K562 (cell line): ENCODE data around the gene CAV1. TPM values are rescaled to one million over a fixed set of nuclear protein-coding genes. Genes with fewer than 3 reads are reported as not detected.

Experiments used
- ATAC-seq: fragments of 200-7000 bp; cut with Tn5 transposase; 3 replicates; pipeline ENCODE4 v1.9.1; 2020; ENCODE audit warnings: moderate library complexity
- BruUV-seq: library from RNA; stranded (reverse); fragments of 400-500 nt; replicated peaks from 2 replicates; lab custom pipeline; 2021; lab: Mats Ljungman, UMichigan
- CTCF ChIA-PET: fragments of 300-600 bp; formaldehyde crosslinking; extraction: SDS; loops from one replicate; lab custom pipeline; 2021; ENCODE audit warnings: low intra/inter-chr PET ratio; lab: Yijun Ruan, JAX
- POLR2A ChIA-PET: fragments of 300-600, 350-650 bp; sonication (Branson Sonifier 250); formaldehyde crosslinking; extraction: SDS; loops from one replicate; lab custom pipeline; 2021; ENCODE audit warnings: antibody characterized with exemption, inconsistent platforms; lab: Yijun Ruan, JAX
- DNase-seq, 4 experiments: peaks; one replicate each; pipeline versions ENCODE4 v3.0.0 to v3.0.0-alpha.2; 2011 to 2018; ENCODE audit warnings: low spot score in 3 of 4, mixed read lengths in 3 of 4; ENCODE audit errors: extremely low read depth in 1 of 4
- FAIRE-seq: peaks from 2 replicates; lab custom pipeline; 2011; peaks lifted over from hg19 to GRCh38; lab: Jason Lieb, UNC
- H2AFZ ChIP-seq: 2 replicates; pipeline ENCODE4 v1.6.0; 2011; ENCODE audit warnings: low read depth, low read length, control low read depth, inconsistent platforms
- H3K27ac ChIP-seq: fragments of 200-600 bp; 3 replicates; pipeline ENCODE4 v1.8.0; 2011; ENCODE audit warnings: low read depth, mild to moderate bottlenecking, control low read depth, inconsistent platforms, low read length, moderate library complexity, mixed read lengths; ENCODE audit errors: extremely low read depth
- H3K27me3 ChIP-seq, 2 experiments: fragments of 300-600 bp in 1 of 2; 2 replicates in 1 of 2; 3 replicates in 1 of 2; pipeline versions ENCODE4 v1.6.0 to v1.8.0; 2011; ENCODE audit warnings: inconsistent platforms in 2 of 2, low read length in 2 of 2, mild to moderate bottlenecking in 1 of 2, mixed read lengths in 1 of 2, moderate library complexity in 1 of 2; ENCODE audit not compliant: control insufficient read depth in 2 of 2, insufficient read depth in 2 of 2
- H3K36me3 ChIP-seq: fragments of 300-600 bp; 3 replicates; pipeline ENCODE4 v1.8.0; 2011; ENCODE audit warnings: mild to moderate bottlenecking, low read length, inconsistent platforms; ENCODE audit not compliant: control insufficient read depth, insufficient read depth
- H3K4me1 ChIP-seq, 2 experiments: fragments of 200-600 bp in 1 of 2; replicated peaks in 1 of 2; 2 replicates in 1 of 2; 3 replicates in 1 of 2; pipeline versions ENCODE4 v1.5.1 to v1.8.0; 2011; ENCODE audit warnings: inconsistent platforms in 2 of 2, low read length in 2 of 2, mild to moderate bottlenecking in 1 of 2, mixed read lengths in 1 of 2, moderate library complexity in 1 of 2; ENCODE audit not compliant: control insufficient read depth in 2 of 2, insufficient read depth in 2 of 2
- H3K4me2 ChIP-seq: 2 replicates; pipeline ENCODE4 v1.6.1; 2011; ENCODE audit warnings: low read length, control low read depth, inconsistent platforms, mixed read lengths; ENCODE audit not compliant: insufficient read depth
- H3K4me3 ChIP-seq: fragments of 200-600 bp; sonication (generic), shearing (Covaris generic); 2 replicates; pipeline ENCODE4 v1.5.1; 2016; ENCODE audit warnings: control low read depth, inconsistent platforms
- H3K79me2 ChIP-seq: fragments of 200-600 bp; 3 replicates; pipeline ENCODE4 v1.8.0; 2011; ENCODE audit warnings: low read length, inconsistent platforms; ENCODE audit not compliant: control insufficient read depth, insufficient read depth
- H3K9ac ChIP-seq, 2 experiments: 2 replicates each; pipeline versions ENCODE4 v1.6.0 to v1.6.1; 2011; ENCODE audit warnings: low read depth in 2 of 2, low read length in 2 of 2, control low read depth in 1 of 2, inconsistent platforms in 1 of 2, mild to moderate bottlenecking in 1 of 2, mixed read lengths in 1 of 2; ENCODE audit not compliant: insufficient read depth in 1 of 2
- H3K9me1 ChIP-seq: one replicate; pipeline ENCODE4 v1.6.0; 2011; ENCODE audit warnings: inconsistent platforms, mild to moderate bottlenecking, low read length, moderate library complexity; ENCODE audit not compliant: control insufficient read depth, insufficient read depth
- H3K9me3 ChIP-seq: replicated peaks from 2 replicates; pipeline ENCODE4 v1.5.1; 2011; ENCODE audit warnings: low read depth, low read length, inconsistent platforms; ENCODE audit not compliant: control insufficient read depth, insufficient read depth
- H4K20me1 ChIP-seq: replicated peaks from 2 replicates; pipeline ENCODE4 v1.6.1; 2011; ENCODE audit warnings: low read length, inconsistent platforms, mixed read lengths; ENCODE audit not compliant: control insufficient read depth, insufficient read depth
- GABPB2 ChIP-seq: fragments of 250-450 bp; sonication (Bioruptor Pico); conservative IDR thresholded peaks from 2 replicates; pipeline ENCODE4 v1.5.1; 2021; ENCODE audit warnings: mild to moderate bottlenecking
- MYNN ChIP-seq, 2 experiments: sonication (generic); formaldehyde crosslinking in 1 of 2; IDR thresholded peaks; 2 replicates each; pipeline versions ENCODE4 v1.5.0 to v1.6.1; 2016 to 2020; ENCODE audit warnings: antibody characterized with exemption in 1 of 2, missing genetic modification reagents in 1 of 2
- NEUROD1 ChIP-seq: fragments of 150-350 bp; IDR thresholded peaks from 2 replicates; pipeline ENCODE4 v1.6.1; 2014; ENCODE audit warnings: borderline replicate concordance, low read length, low read depth; ENCODE audit not compliant: partially characterized antibody
- PCBP2 ChIP-seq: fragments of 200-400 bp; formaldehyde crosslinking; IDR thresholded peaks from 2 replicates; pipeline ENCODE4 v1.6.1; 2018; ENCODE audit warnings: low read length, low read depth, mild to moderate bottlenecking, moderate library complexity; ENCODE audit not compliant: poor library complexity, severe bottlenecking
- RBM17 ChIP-seq: fragments of 200-400 bp; formaldehyde crosslinking; IDR thresholded peaks from 2 replicates; pipeline ENCODE4 v1.6.1; 2017; ENCODE audit warnings: low read depth, mild to moderate bottlenecking, low read length, borderline replicate concordance
- SAP30 ChIP-seq: fragments of 200-600 bp; sonication (generic); IDR thresholded peaks from 2 replicates; pipeline ENCODE4 v1.6.1; 2012; ENCODE audit warnings: borderline replicate concordance, low read depth, mild to moderate bottlenecking, moderate library complexity, low read length, control low read depth, inconsistent platforms; ENCODE audit not compliant: insufficient read depth, poor library complexity, severe bottlenecking
- SIRT6 ChIP-seq: IDR thresholded peaks from one replicate; pipeline ENCODE4 v1.6.1; 2012; ENCODE audit warnings: low read depth, mild to moderate bottlenecking, control low read depth, inconsistent platforms, low read length, moderate library complexity
- TARDBP ChIP-seq: fragments of 450-650 bp; IDR thresholded peaks from 2 replicates; pipeline ENCODE4 v1.6.1; 2016
- ZNF57 ChIP-seq: fragments of 450-650 bp; formaldehyde crosslinking; IDR thresholded peaks from 2 replicates; pipeline ENCODE4 v1.4.0; 2020; ENCODE audit warnings: mild to moderate bottlenecking, moderate library complexity
- WGBS: fragments of 100-300 bp; shearing (Covaris generic); methylation state at CpG from one replicate; pipeline ENCODE4 v1.1.6; 2016; ENCODE audit warnings: low coverage, mixed read lengths; ENCODE audit not compliant: insufficient coverage; ENCODE audit errors: missing lambda C conversion rate; 5-methylcytosine and 5-hydroxymethylcytosine counted together
- in situ Hi-C: fragments of 300-500 bp; cut with MboI; formaldehyde crosslinking; loops from 4 replicates; pipeline ENCODE4 v1.15.0; 2018; ENCODE audit warnings: inconsistent platforms, mixed read lengths
- intact Hi-C: fragments of 100-400 bp; cut with micrococcal nuclease; formaldehyde crosslinking; loops from 2 replicates; pipeline ENCODE4 v1.14.2; 2022
- polyA plus RNA-seq, 8 experiments: library from polyadenylated mRNA; depleted of rRNA in 4 of 8; stranded (reverse) in 5 of 8; unstranded in 3 of 8; fragments of >200 nt; fragmentation: Nextera tagmentation in 2 of 8; fragmentation: Illumina TruSeq in 1 of 8; extraction: Ambion mirVana in 2 of 8; extraction: Trizol in 1 of 8; gene quantifications; 2 replicates each; pipeline versions ENCODE4 v1.2.1 to v1.2.3, GENCODE V29; 2011 to 2014; ENCODE audit warnings: inconsistent platforms in 1 of 8, missing spikeins in 1 of 8
- total RNA-seq, 7 experiments: library from RNA; depleted of rRNA in 6 of 7; stranded (reverse); fragments of >200 nt in 6 of 7; fragmentation: Illumina TruSeq in 2 of 7; extraction: Trizol in 2 of 7; gene quantifications; 2 replicates each; pipeline versions ENCODE4 v1.2.1 to v1.2.3, GENCODE V29; 2011 to 2021; ENCODE audit warnings: low replicate concordance in 1 of 7
- TF ChIP-seq, protein P1 (sequence below): sonication (generic); formaldehyde crosslinking; IDR thresholded peaks from 2 replicates; pipeline ENCODE4 v1.8.0; 2023; ENCODE audit warnings: missing genetic modification reagents, mild to moderate bottlenecking, borderline replicate concordance
- TF ChIP-seq, protein P2 (sequence below): sonication (generic); formaldehyde crosslinking; IDR thresholded peaks from 2 replicates; pipeline ENCODE4 v1.5.0; 2020; ENCODE audit warnings: missing genetic modification reagents
- TF ChIP-seq, protein P3 (sequence below), 2 experiments: fragments of 450-650 bp in 1 of 2; sonication (generic) in 1 of 2; formaldehyde crosslinking in 1 of 2; IDR thresholded peaks in 1 of 2; conservative IDR thresholded peaks in 1 of 2; 2 replicates each; pipeline versions ENCODE4 v1.6.1 to v1.8.1; 2016 to 2023; ENCODE audit warnings: mild to moderate bottlenecking in 2 of 2, moderate library complexity in 2 of 2, inconsistent platforms in 1 of 2, missing genetic modification reagents in 1 of 2

The CAV1 gene
- total and polyA plus RNA-seq, 9 of the 15 experiments (the other 6 are each of a cell fraction or from before 2014, with no cell fraction given), result 0.08 to 1.5 (median 0.63) TPM

DNA sequence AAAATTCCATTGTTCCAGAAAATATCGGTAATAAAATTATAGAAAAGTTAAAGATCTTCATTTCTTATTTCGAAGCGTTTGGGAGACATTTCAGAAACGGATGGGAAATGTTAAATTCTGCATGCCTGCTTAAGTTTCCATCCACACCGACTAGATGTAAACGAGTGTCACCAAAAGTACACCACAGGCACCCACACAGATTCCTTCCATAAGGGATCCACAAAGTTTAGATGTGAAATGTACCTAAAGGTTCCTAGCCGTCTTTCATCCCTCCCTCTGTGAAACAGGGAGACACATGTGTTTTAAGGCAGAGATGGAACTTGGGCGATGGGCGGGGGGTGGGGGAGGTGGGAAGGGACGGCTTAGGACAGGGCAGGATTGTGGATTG lies 621 bp upstream of the CAV1 start:
- FAIRE-seq (peak; percentile 15), DNase-seq (no peak), ATAC-seq (no peak)
- Histone ChIP-seq H3K9me3 (no peaks in the 10 kb centered on the region), H3K9me1 (no peaks in the 10 kb centered on the region), H4K20me1 (no peaks in the 10 kb centered on the region), H3K4me2 (peak overlapping the region; percentile 98), H3K4me3 (no peak overlapping the region), H3K79me2 (no peaks in the 10 kb centered on the region), H3K9ac (peak overlapping the region in 1 of 2 experiments; percentile 89; a peak in 2 of 4 replicates), H3K27me3 (peaks cover 0 to 5% of the 10 kb centered on the region in 2 experiments; a peak in 2 of 5 replicates), H2AFZ (peak overlapping the region; percentile 93), H3K4me1 (peaks cover 21 to 24% of the 10 kb centered on the region in 2 experiments), H3K36me3 (no peaks in the 10 kb centered on the region), H3K27ac (no peak overlapping the region)
- WGBS, result 63% methylated on average over 7 of the region's 10 CpGs
- in situ Hi-C loops, result no loop called here
- TF ChIP-seq MYNN (IDR thresholded peaks at IDR 0.05) (no peak), MYNN (CRISPR knock-in tag; IDR thresholded peaks at IDR 0.05) (no peak), ZNF57 (CRISPR knock-in tag) (no peak), PCBP2 (no peak), NEUROD1 (no peak), TARDBP (no peak), SIRT6 (no peak), SAP30 (no peak), RBM17 (no peak), GABPB2 (no peak)
- TF ChIP-seq, protein P1, sequence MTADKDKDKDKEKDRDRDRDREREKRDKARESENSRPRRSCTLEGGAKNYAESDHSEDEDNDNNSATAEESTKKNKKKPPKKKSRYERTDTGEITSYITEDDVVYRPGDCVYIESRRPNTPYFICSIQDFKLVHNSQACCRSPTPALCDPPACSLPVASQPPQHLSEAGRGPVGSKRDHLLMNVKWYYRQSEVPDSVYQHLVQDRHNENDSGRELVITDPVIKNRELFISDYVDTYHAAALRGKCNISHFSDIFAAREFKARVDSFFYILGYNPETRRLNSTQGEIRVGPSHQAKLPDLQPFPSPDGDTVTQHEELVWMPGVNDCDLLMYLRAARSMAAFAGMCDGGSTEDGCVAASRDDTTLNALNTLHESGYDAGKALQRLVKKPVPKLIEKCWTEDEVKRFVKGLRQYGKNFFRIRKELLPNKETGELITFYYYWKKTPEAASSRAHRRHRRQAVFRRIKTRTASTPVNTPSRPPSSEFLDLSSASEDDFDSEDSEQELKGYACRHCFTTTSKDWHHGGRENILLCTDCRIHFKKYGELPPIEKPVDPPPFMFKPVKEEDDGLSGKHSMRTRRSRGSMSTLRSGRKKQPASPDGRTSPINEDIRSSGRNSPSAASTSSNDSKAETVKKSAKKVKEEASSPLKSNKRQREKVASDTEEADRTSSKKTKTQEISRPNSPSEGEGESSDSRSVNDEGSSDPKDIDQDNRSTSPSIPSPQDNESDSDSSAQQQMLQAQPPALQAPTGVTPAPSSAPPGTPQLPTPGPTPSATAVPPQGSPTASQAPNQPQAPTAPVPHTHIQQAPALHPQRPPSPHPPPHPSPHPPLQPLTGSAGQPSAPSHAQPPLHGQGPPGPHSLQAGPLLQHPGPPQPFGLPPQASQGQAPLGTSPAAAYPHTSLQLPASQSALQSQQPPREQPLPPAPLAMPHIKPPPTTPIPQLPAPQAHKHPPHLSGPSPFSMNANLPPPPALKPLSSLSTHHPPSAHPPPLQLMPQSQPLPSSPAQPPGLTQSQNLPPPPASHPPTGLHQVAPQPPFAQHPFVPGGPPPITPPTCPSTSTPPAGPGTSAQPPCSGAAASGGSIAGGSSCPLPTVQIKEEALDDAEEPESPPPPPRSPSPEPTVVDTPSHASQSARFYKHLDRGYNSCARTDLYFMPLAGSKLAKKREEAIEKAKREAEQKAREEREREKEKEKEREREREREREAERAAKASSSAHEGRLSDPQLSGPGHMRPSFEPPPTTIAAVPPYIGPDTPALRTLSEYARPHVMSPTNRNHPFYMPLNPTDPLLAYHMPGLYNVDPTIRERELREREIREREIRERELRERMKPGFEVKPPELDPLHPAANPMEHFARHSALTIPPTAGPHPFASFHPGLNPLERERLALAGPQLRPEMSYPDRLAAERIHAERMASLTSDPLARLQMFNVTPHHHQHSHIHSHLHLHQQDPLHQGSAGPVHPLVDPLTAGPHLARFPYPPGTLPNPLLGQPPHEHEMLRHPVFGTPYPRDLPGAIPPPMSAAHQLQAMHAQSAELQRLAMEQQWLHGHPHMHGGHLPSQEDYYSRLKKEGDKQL (CRISPR knock-in tag), result no peak
- TF ChIP-seq, protein P2, sequence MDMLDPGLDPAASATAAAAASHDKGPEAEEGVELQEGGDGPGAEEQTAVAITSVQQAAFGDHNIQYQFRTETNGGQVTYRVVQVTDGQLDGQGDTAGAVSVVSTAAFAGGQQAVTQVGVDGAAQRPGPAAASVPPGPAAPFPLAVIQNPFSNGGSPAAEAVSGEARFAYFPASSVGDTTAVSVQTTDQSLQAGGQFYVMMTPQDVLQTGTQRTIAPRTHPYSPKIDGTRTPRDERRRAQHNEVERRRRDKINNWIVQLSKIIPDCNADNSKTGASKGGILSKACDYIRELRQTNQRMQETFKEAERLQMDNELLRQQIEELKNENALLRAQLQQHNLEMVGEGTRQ, result no peak
- TF ChIP-seq, protein P3, sequence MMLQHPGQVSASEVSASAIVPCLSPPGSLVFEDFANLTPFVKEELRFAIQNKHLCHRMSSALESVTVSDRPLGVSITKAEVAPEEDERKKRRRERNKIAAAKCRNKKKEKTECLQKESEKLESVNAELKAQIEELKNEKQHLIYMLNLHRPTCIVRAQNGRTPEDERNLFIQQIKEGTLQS (IDR thresholded peaks at IDR 0.05), result no peak
- TF ChIP-seq, protein P3 (CRISPR knock-in tag; conservative IDR thresholded peaks at IDR 0.05), result no peak
- no TSS peak for BruUV-seq
- ChIA-PET CTCF (interaction anchor here (1.0 kb wide), 1 partner anchor 84 kb away, joined by 8 read pairs; no protein-coding TSS in a partner anchor), POLR2A (interaction anchor here (0.6 kb wide), 1 partner anchor 9 kb away, joined by 3 read pairs; no protein-coding TSS in a partner anchor)
- intact Hi-C loops, result loop anchor here (2.0 kb wide), 1 partner anchor 23 kb away; no protein-coding TSS in a partner anchor
